Measurements from ENCODE around the gene C2CD2L.
A peak's percentile ranks its signal among the peaks of the same experiment; 100 is the strongest.
"Not testable (repeated sequence)": the region's sequence is repeated elsewhere in the genome, so short reads cannot be mapped to it uniquely, and the experiment has no call there.

C2CD2L gene

DNA sequence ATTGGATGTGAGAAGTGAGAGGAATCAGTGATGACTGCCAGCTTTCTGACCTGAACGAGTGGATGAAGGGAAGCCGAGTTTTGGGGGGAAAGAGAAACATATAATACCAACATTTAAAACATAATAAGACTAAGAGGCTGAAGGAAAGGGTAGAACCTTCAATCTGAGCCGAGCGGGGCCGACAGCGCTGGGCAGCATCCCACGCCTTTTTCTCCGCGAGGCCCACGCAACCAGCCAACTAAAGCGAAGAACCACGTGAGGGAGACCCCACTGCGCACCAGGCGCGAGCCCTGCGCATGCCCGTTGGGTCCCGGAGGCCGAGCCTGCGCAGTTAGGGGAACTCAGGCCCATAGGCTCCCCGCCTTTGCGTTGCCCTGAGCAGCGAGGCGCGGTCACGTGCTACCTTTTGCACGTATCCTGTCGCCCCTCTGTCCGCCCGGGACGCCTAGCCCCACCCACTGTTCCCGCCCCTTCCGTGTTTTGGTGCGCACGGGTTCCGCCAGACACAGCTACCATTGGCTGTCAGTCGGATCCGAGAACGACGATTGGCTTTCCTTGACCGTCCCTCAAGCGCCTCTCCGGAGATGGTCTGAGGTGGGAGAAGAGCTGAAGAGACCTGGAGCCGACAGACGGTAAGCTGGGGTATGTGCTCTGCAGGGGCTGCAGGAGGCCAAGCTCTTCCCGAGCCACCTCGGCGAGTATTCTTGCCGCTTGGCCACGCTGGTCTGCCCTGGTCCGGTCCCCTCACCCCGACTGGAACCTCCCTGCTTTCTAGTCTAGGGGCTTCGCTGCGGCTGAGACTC lies 14.1 kb downstream of the C2CD2L start, which contains the start of gene HINFP:
TSS of gene HINFP (plus strand) at position 573 of the 803 bp plus-strand sequence. CDS start 5,365 bp downstream, outside the sequence.
- POLR2A ChIA-PET: interaction anchor here (0.6 to 1.8 kb wide), 6 partner anchors 10 to 36 kb away, joined by 3 to 12 read pairs (median 5); a partner anchor contains a TSS
- CTCF ChIA-PET: interaction anchor here (0.7 to 4.9 kb wide), 12 partner anchors 9 to 202 kb away, joined by 3 to 29 read pairs (median 4); partner anchors contain the start of genes CBL and CENATAC
- TF ChIP-seq, protein P1, sequence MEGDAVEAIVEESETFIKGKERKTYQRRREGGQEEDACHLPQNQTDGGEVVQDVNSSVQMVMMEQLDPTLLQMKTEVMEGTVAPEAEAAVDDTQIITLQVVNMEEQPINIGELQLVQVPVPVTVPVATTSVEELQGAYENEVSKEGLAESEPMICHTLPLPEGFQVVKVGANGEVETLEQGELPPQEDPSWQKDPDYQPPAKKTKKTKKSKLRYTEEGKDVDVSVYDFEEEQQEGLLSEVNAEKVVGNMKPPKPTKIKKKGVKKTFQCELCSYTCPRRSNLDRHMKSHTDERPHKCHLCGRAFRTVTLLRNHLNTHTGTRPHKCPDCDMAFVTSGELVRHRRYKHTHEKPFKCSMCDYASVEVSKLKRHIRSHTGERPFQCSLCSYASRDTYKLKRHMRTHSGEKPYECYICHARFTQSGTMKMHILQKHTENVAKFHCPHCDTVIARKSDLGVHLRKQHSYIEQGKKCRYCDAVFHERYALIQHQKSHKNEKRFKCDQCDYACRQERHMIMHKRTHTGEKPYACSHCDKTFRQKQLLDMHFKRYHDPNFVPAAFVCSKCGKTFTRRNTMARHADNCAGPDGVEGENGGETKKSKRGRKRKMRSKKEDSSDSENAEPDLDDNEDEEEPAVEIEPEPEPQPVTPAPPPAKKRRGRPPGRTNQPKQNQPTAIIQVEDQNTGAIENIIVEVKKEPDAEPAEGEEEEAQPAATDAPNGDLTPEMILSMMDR (IDR thresholded peaks at IDR 0.05; ENCODE audit: control extremely low read depth, extremely low read depth, low read depth, missing control alignments): no peak
- DNase-seq (ENCODE audit: extremely low spot score): peak; percentile 99

DNA sequence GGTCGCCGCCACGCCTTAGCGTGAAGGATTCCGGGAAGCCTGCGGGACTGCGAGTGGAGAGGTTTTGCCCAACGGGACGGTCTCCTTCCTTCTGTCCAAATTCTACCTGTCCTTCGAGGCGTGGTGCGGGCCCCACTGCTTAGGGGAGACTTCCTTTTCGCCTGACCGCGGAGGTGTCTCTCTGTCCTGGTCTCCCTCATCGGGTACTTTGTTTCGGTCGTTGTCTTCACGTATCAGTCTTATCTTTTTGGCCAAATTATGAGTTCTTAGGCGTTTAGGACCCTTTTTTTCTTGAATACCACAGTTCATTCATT lies 14.6 kb downstream of the C2CD2L start:
- ChIA-PET POLR2A (interaction anchor here (0.8 to 1.8 kb wide), 5 partner anchors 10 to 29 kb away, joined by 3 to 10 read pairs (median 5); a partner anchor contains a TSS), CTCF (interaction anchor here (0.8 to 4.9 kb wide), 9 partner anchors 10 to 201 kb away, joined by 3 to 29 read pairs (median 6); partner anchors contain the start of gene CENATAC)
- DNase-seq (ENCODE audit: extremely low spot score): no peak
- TF ChIP-seq, protein P1 (IDR thresholded peaks at IDR 0.05; ENCODE audit: control extremely low read depth, extremely low read depth, low read depth, missing control alignments): no peak

DNA sequence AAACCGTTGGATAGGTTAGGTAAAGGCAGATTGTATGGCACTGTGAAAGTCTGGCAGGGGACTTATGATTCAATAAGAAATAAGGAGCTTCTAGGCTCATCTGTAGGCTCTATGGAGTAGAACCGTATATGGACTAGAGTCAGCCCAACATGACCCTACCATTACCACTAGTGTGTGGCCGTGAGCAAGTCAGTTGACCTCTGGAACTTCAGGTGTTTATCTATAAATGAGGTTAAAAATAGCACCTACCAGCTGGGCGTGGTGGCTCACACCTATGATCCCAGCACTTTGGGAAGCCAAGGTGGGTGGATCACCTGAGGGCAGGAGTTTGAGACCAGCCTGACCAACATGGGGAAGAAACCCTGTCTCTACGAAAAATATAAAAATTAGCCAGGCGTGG lies 18.7 kb downstream of the C2CD2L start:
- DNase-seq (ENCODE audit: extremely low spot score): no peak
- TF ChIP-seq, protein P1 (IDR thresholded peaks at IDR 0.05; ENCODE audit: control extremely low read depth, extremely low read depth, low read depth, missing control alignments): no peak
- CTCF ChIA-PET: interaction anchor here (1.0 to 1.8 kb wide), 7 partner anchors 20 to 230 kb away, joined by 3 to 7 read pairs (median 4); no protein-coding TSS in a partner anchor
- POLR2A ChIA-PET: interaction anchor here (0.7 kb wide), 1 partner anchor 434 kb away, joined by 4 read pairs; no protein-coding TSS in a partner anchor

DNA sequence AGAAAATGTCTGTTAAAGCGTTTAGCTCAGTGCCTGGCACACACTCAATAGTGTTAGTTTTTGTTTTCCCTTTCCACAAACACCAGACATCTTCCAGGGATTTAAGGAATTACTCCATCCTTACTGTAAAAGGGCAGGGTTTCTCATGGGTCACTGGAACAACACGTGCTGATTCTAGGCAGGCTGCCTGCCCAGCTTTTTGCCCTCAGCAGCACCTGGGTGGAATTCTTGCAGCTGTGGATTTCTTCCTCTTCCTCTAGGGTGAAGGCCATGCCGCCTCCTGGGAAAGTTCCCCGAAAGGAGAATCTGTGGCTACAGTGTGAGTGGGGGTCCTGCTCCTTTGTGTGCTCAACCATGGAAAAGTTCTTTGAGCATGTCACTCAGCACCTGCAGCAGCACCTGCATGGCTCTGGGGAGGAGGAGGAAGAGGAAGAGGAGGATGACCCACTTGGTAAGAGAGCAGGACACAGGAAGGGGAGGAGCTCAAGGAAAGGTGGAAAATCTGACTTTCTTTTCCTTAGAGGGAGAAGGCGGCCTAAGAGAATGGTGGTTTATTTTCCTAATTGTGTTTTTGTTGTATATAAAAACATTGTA lies 19.6 kb downstream of the C2CD2L start:
- TF ChIP-seq, protein P1 (IDR thresholded peaks at IDR 0.05; ENCODE audit: control extremely low read depth, extremely low read depth, low read depth, missing control alignments): no peak
- ChIA-PET CTCF (interaction anchor here (1.0 to 1.8 kb wide), 9 partner anchors 17 to 229 kb away, joined by 3 to 7 read pairs (median 4); no protein-coding TSS in a partner anchor), POLR2A (interaction anchor here (0.7 kb wide), 1 partner anchor 20 kb away, joined by 3 read pairs; no protein-coding TSS in a partner anchor)
- no peak for DNase-seq (ENCODE audit: extremely low spot score)

DNA sequence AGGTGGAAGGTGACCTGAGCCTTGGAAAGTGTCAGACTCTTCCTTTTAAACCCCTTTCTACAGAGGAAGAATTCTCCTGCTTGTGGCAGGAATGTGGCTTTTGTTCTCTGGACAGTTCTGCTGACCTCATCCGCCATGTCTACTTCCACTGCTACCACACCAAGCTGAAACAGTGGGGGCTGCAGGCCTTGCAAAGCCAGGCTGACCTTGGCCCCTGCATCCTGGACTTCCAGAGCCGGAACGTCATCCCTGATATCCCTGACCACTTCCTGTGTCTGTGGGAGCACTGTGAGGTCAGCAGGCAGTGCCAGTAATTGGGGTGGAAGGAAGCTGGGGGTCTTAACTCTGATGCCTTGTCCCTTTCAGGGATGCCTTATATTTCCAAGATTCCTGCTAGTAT lies 23.5 kb downstream of the C2CD2L start:
- TF ChIP-seq, protein P1 (IDR thresholded peaks at IDR 0.05; ENCODE audit: control extremely low read depth, extremely low read depth, low read depth, missing control alignments): no peak
- POLR2A ChIA-PET: no interaction called here
- DNase-seq (ENCODE audit: extremely low spot score): no peak
- CTCF ChIA-PET: interaction anchor here (1.8 kb wide), 1 partner anchor 13 kb away, joined by 4 read pairs; no protein-coding TSS in a partner anchor

DNA sequence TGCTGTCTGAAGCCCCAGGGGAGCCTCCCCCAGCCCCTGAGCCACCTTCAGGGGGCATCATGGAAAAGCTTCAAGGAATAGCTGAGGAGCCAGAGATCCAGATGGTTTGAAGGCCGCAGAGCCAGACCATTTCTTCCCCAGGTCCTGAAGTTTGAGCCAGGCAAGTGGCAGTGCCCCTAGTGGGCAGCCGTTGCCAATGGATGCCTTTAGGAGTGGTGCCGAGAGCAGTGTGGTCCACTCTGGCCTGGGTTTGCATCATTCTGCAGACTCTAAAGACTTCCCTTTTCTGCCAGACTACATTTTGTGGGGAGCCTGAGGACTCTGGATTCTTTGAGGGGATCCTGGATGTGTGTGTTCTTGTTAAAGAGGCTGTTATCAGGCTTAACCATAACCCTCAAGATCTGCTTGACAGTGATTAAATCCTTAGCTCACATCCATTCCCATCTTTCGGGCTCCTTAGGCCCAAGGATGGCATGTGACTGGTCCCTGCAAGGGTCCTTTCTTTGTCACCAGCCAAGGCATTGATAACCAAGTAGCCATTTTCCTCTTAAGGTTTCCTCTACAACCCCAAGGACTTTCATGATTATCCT lies 27.3 kb downstream of the C2CD2L start:
- DNase-seq (ENCODE audit: extremely low spot score): no peak
- POLR2A ChIA-PET: no interaction called here
- CTCF ChIA-PET: interaction anchor here (1.2 to 2.4 kb wide), 4 partner anchors 9 to 81 kb away, joined by 3 to 6 read pairs (median 4); no protein-coding TSS in a partner anchor
- TF ChIP-seq, protein P1 (IDR thresholded peaks at IDR 0.05; ENCODE audit: control extremely low read depth, extremely low read depth, low read depth, missing control alignments): peak; percentile 13

DNA sequence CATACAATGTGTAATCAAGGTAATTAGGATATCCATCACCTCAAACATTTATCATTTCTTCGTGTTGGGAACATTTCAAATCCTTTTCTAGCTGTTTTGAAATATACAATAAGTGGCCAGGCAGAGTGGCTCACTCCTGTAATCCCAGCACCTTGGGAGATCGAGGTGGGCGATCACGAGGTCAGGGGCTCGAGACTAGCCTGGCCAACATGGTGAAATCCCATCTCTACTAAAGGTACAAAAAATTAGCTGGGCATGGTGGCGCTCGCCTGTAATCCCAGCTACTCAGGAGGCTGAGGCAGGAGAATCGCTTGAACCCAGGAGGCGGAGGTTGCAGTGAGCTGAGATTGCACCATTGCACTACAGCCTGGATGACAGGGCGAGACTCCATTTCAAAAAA lies 32.1 kb downstream of the C2CD2L start:
- POLR2A ChIA-PET; DNase-seq (ENCODE audit: extremely low spot score): not testable (repeated sequence)
- CTCF ChIA-PET: interaction anchor here (1.0 to 1.8 kb wide), 4 partner anchors 12 to 182 kb away, joined by 3 to 4 read pairs (median 3); partner anchors contain the start of gene CBL
